Astrocyte (in vitro differentiated cells and primary cell): Measurements from ENCODE around the gene CLEC14A. TPM values are rescaled to one million over a fixed set of nuclear protein-coding genes. Genes with fewer than 3 reads are reported as not detected.

Source experiments
- DNase-seq: peaks from one replicate; pipeline ENCODE4 v3.0.0-alpha.2; 2010; ENCODE audit warnings: low read depth
- FAIRE-seq: peaks from 2 replicates; lab custom pipeline; 2011; peaks lifted over from hg19 to GRCh38; lab: Jason Lieb, UNC
- H2AFZ ChIP-seq: 2 replicates; pipeline ENCODE4 v1.6.0; 2012; ENCODE audit warnings: low read depth, low read length, inconsistent platforms
- H3K27ac ChIP-seq: 2 replicates; pipeline ENCODE4 v1.5.1; 2011; ENCODE audit warnings: low read depth, low read length, inconsistent platforms
- H3K27me3 ChIP-seq: 2 replicates; pipeline ENCODE4 v1.6.0; 2011; ENCODE audit warnings: low read length, inconsistent platforms; ENCODE audit not compliant: insufficient read depth
- H3K36me3 ChIP-seq: 2 replicates; pipeline ENCODE4 v1.5.1; 2011; ENCODE audit warnings: low read length, inconsistent platforms; ENCODE audit not compliant: insufficient read depth
- H3K4me1 ChIP-seq: 2 replicates; pipeline ENCODE4 v1.5.1; 2011; ENCODE audit warnings: low read length, inconsistent platforms; ENCODE audit not compliant: insufficient read depth
- H3K4me2 ChIP-seq: 2 replicates; pipeline ENCODE4 v1.6.0; 2012; ENCODE audit warnings: low read length, inconsistent platforms
- H3K4me3 ChIP-seq: 2 replicates; pipeline ENCODE4 v1.5.1; 2011; ENCODE audit warnings: low read depth, mild to moderate bottlenecking, low read length, inconsistent platforms; ENCODE audit not compliant: insufficient read depth
- H3K79me2 ChIP-seq: 2 replicates; pipeline ENCODE4 v1.6.0; 2012; ENCODE audit warnings: mild to moderate bottlenecking, low read length, inconsistent platforms; ENCODE audit not compliant: insufficient read depth
- H3K9ac ChIP-seq: 2 replicates; pipeline ENCODE4 v1.6.0; 2012; ENCODE audit warnings: mild to moderate bottlenecking, low read length, inconsistent platforms
- H3K9me3 ChIP-seq: 2 replicates; pipeline ENCODE4 v1.5.1; 2012; ENCODE audit warnings: low read depth, mild to moderate bottlenecking, low read length, inconsistent platforms; ENCODE audit not compliant: insufficient read depth
- H4K20me1 ChIP-seq: 2 replicates; pipeline ENCODE4 v1.6.0; 2012; ENCODE audit warnings: low read length, inconsistent platforms; ENCODE audit not compliant: insufficient read depth
- H3K27ac Mint-ChIP-seq: one replicate; pipeline ENCODE4 v1.8.0; 2021; ENCODE audit warnings: mild to moderate bottlenecking, mixed read lengths; ENCODE audit not compliant: unreplicated experiment
- H3K27me3 Mint-ChIP-seq: one replicate; pipeline ENCODE4 v1.8.0; 2021; ENCODE audit warnings: low read depth, mixed read lengths; ENCODE audit not compliant: unreplicated experiment
- H3K36me3 Mint-ChIP-seq: one replicate; pipeline ENCODE4 v1.8.0; 2021; ENCODE audit warnings: low read depth, mixed read lengths; ENCODE audit not compliant: unreplicated experiment
- H3K4me1 Mint-ChIP-seq: one replicate; pipeline ENCODE4 v1.8.0; 2021; ENCODE audit warnings: low read depth, mixed read lengths; ENCODE audit not compliant: unreplicated experiment
- H3K4me3 Mint-ChIP-seq: one replicate; pipeline ENCODE4 v1.8.0; 2021; ENCODE audit warnings: mild to moderate bottlenecking, moderate library complexity, mixed read lengths; ENCODE audit not compliant: unreplicated experiment
- H3K9me3 Mint-ChIP-seq: one replicate; pipeline ENCODE4 v1.8.0; 2021; ENCODE audit warnings: mild to moderate bottlenecking, mixed read lengths; ENCODE audit not compliant: unreplicated experiment
- CTCF ChIP-seq: IDR thresholded peaks from 2 replicates; pipeline ENCODE4 v1.5.1; 2011; ENCODE audit warnings: low read depth, mild to moderate bottlenecking, inconsistent platforms, low read length, moderate library complexity; ENCODE audit not compliant: insufficient read depth
- EZH2 ChIP-seq: IDR thresholded peaks from 2 replicates; pipeline ENCODE4 v1.6.1; 2012; ENCODE audit warnings: mild to moderate bottlenecking, low read length, inconsistent platforms; ENCODE audit not compliant: insufficient read depth
- total RNA-seq: library from RNA; stranded (reverse); gene quantifications from 2 replicates; pipeline ENCODE4 v1.2.1, GENCODE V29; 2021

The CLEC14A gene
- total RNA-seq, 1 donor from 2014 or later: not detected

- DNase-seq (no peak), FAIRE-seq (no peak)
- H3K9me3 ChIP-seq: no peaks in the 10 kb centered on the region
- TF ChIP-seq EZH2: no peak
- TF ChIP-seq CTCF: no peak
- Mint-ChIP-seq H3K36me3 (no peaks in the 10 kb centered on the region), H3K27me3 (no peaks in the 10 kb centered on the region), H3K27ac (no peak overlapping the region), H3K4me1 (no peaks in the 10 kb centered on the region), H3K9me3 (peaks cover 2% of the 10 kb centered on the region), H3K4me3 (no peak overlapping the region)
- H3K27me3 ChIP-seq: no peaks in the 10 kb centered on the region
- H3K4me1 ChIP-seq: no peaks in the 10 kb centered on the region
- no peak overlapping the region for H3K4me2 ChIP-seq
- H3K4me3 ChIP-seq: no peak overlapping the region
- H3K36me3 ChIP-seq: no peaks in the 10 kb centered on the region
- H3K27ac ChIP-seq: no peak overlapping the region
- H4K20me1 ChIP-seq: no peaks in the 10 kb centered on the region
- H2AFZ ChIP-seq: no peak overlapping the region
- H3K9ac ChIP-seq: no peak overlapping the region
- no peaks in the 10 kb centered on the region for H3K79me2 ChIP-seq
Measured at GRCh38 chr14:38282936-38283335, 27.0 kb upstream of the CLEC14A start.

GRCh38 chr14:38280081-38280480, 24.2 kb upstream of the CLEC14A start:
- H3K27ac ChIP-seq: no peak overlapping the region
- Mint-ChIP-seq H3K36me3 (no peaks in the 10 kb centered on the region), H3K4me1 (no peaks in the 10 kb centered on the region), H3K27ac (no peak overlapping the region), H3K9me3 (peaks cover 2% of the 10 kb centered on the region), H3K4me3 (no peak overlapping the region), H3K27me3 (no peaks in the 10 kb centered on the region)
- no peaks in the 10 kb centered on the region for H3K79me2 ChIP-seq
- H3K9ac ChIP-seq: no peak overlapping the region
- H4K20me1 ChIP-seq: no peaks in the 10 kb centered on the region
- H3K4me1 ChIP-seq: no peaks in the 10 kb centered on the region
- TF ChIP-seq CTCF (no peak), EZH2 (no peak)
- H3K4me2 ChIP-seq: no peak overlapping the region
- H3K36me3 ChIP-seq: no peaks in the 10 kb centered on the region
- DNase-seq (no peak), FAIRE-seq (no peak)
- no peak overlapping the region for H2AFZ ChIP-seq
- H3K4me3 ChIP-seq: no peak overlapping the region
- H3K9me3 ChIP-seq: no peaks in the 10 kb centered on the region
- H3K27me3 ChIP-seq: no peaks in the 10 kb centered on the region

- TF ChIP-seq CTCF (no peak), EZH2 (no peak)
- Mint-ChIP-seq H3K27me3 (no peaks in the 10 kb centered on the region), H3K9me3 (peaks cover 2% of the 10 kb centered on the region), H3K4me1 (no peaks in the 10 kb centered on the region), H3K4me3 (no peak overlapping the region), H3K27ac (no peak overlapping the region), H3K36me3 (no peaks in the 10 kb centered on the region)
- DNase-seq (no peak), FAIRE-seq (no peak)
- no peaks in the 10 kb centered on the region for H3K36me3 ChIP-seq
- H3K4me2 ChIP-seq: no peak overlapping the region
- H3K9ac ChIP-seq: no peak overlapping the region
- H2AFZ ChIP-seq: peak overlapping the region; percentile 18
- no peaks in the 10 kb centered on the region for H4K20me1 ChIP-seq
- H3K27me3 ChIP-seq: no peaks in the 10 kb centered on the region
- no peaks in the 10 kb centered on the region for H3K9me3 ChIP-seq
- H3K4me1 ChIP-seq: no peaks in the 10 kb centered on the region
- no peak overlapping the region for H3K27ac ChIP-seq
- H3K79me2 ChIP-seq: no peaks in the 10 kb centered on the region
- H3K4me3 ChIP-seq: no peak overlapping the region
Measured at GRCh38 chr14:38279572-38279971, 23.7 kb upstream of the CLEC14A start.
